Lower lobe of right lung (tissue), 2 donors: ENCODE data around the gene KIF26B. TPM values are rescaled to one million over a fixed set of nuclear protein-coding genes. Genes with fewer than 3 reads are reported as not detected.

Experiments
- ATAC-seq, 2 donors: fragments of 200-7000 bp; cut with Tn5 transposase; one replicate each; pipeline ENCODE4 v1.9.1; 2020 to 2022; ENCODE audit warnings: mild to moderate bottlenecking in 2 of 2, moderate library complexity in 2 of 2
- DNase-seq: peaks from one replicate; pipeline ENCODE4 v3.0.0-alpha.2; 2020
- H3K27ac ChIP-seq: fragments of 200-600 bp; one replicate; pipeline ENCODE4 v1.8.0; 2022
- H3K27me3 ChIP-seq: fragments of 200-600 bp; one replicate; pipeline ENCODE4 v1.8.0; 2022; ENCODE audit warnings: low read depth
- H3K36me3 ChIP-seq: fragments of 200-600 bp; one replicate; pipeline ENCODE4 v1.8.0; 2022; ENCODE audit warnings: mild to moderate bottlenecking
- H3K4me1 ChIP-seq: fragments of 200-600 bp; one replicate; pipeline ENCODE4 v1.8.0; 2022
- H3K4me3 ChIP-seq: fragments of 200-600 bp; one replicate; pipeline ENCODE4 v1.8.0; 2022; ENCODE audit warnings: mild to moderate bottlenecking
- H3K9me3 ChIP-seq: fragments of 200-600 bp; one replicate; pipeline ENCODE4 v1.8.0; 2022
- CTCF ChIP-seq: fragments of 200-600 bp; IDR thresholded peaks from one replicate; pipeline ENCODE4 v1.8.0; 2022; ENCODE audit warnings: antibody characterized with exemption, mild to moderate bottlenecking
- intact Hi-C: fragments of 100-400 bp; cut with DNase I; formaldehyde crosslinking; loops from one replicate; pipeline ENCODE4 v1.11.0; 2022
- total RNA-seq: library from RNA; stranded (reverse); fragmentation: NEBNext Ultra II Directional; extraction: Animal tissue kit (Norgen Biotek cat#: 25700); gene quantifications from one replicate; pipeline ENCODE4 v1.2.1, GENCODE V29; 2021
- donor health status: DM: no; HTN: yes; CAD: no; lungs with severe emphysema.

The KIF26B gene
- total RNA-seq, 1 donor from 2014 or later: 1.2 TPM

GRCh38 chr1:245118066-245118465, 36.7 kb upstream of the KIF26B start:
- H3K4me3 ChIP-seq: no peak overlapping the region
- ATAC-seq (no peak), DNase-seq (no peak)
- no peaks in the 10 kb centered on the region for H3K27me3 ChIP-seq
- no peak overlapping the region for H3K27ac ChIP-seq
- no peaks in the 10 kb centered on the region for H3K36me3 ChIP-seq
- no peaks in the 10 kb centered on the region for H3K4me1 ChIP-seq
- H3K9me3 ChIP-seq: no peaks in the 10 kb centered on the region
- intact Hi-C loops: no loop called here
- TF ChIP-seq CTCF: no peak

- TF ChIP-seq CTCF: no peak
These were observed 36.0 kb upstream of the KIF26B start for GRCh38 chr1:245118806-245119205.

GRCh38 chr1:245121523-245121922, 33.3 kb upstream of the KIF26B start:
- Histone ChIP-seq H3K9me3 (no peaks in the 10 kb centered on the region), H3K27me3 (no peaks in the 10 kb centered on the region), H3K4me1 (no peaks in the 10 kb centered on the region), H3K27ac (no peak overlapping the region), H3K4me3 (no peak overlapping the region), H3K36me3 (peaks cover 6% of the 10 kb centered on the region)
- no peak for DNase-seq
- intact Hi-C loops: no loop called here
- ATAC-seq: no peak
- no peak for TF ChIP-seq CTCF

More at GRCh38 chr1:245118806-245119205, 36.0 kb upstream of the KIF26B start:
- Histone ChIP-seq H3K27ac (no peak overlapping the region), H3K9me3 (no peaks in the 10 kb centered on the region), H3K4me1 (no peaks in the 10 kb centered on the region), H3K27me3 (no peaks in the 10 kb centered on the region), H3K4me3 (no peak overlapping the region), H3K36me3 (peaks cover 6% of the 10 kb centered on the region)
- DNase-seq: no peak
- intact Hi-C loops: no loop called here
- ATAC-seq: no peak

- intact Hi-C loops: no loop called here
- no peak for DNase-seq
- Histone ChIP-seq H3K27me3 (peaks cover 10% of the 10 kb centered on the region), H3K4me3 (no peak overlapping the region), H3K9me3 (no peaks in the 10 kb centered on the region), H3K4me1 (no peaks in the 10 kb centered on the region), H3K27ac (no peak overlapping the region), H3K36me3 (peaks cover 6% of the 10 kb centered on the region)
- no peak for TF ChIP-seq CTCF
- ATAC-seq: no peak
These were observed 30.5 kb upstream of the KIF26B start for GRCh38 chr1:245124241-245124640.

GRCh38 chr1:245124644-245125043, 30.1 kb upstream of the KIF26B start:
- Histone ChIP-seq H3K27ac (no peak overlapping the region), H3K36me3 (peaks cover 6% of the 10 kb centered on the region), H3K4me1 (no peaks in the 10 kb centered on the region), H3K27me3 (peaks cover 10% of the 10 kb centered on the region), H3K4me3 (no peak overlapping the region), H3K9me3 (no peaks in the 10 kb centered on the region)
- intact Hi-C loops: no loop called here
- ATAC-seq (no peak), DNase-seq (no peak)
- TF ChIP-seq CTCF: no peak

GRCh38 chr1:245126530-245126929, 28.3 kb upstream of the KIF26B start:
- Histone ChIP-seq H3K36me3 (peaks cover 6% of the 10 kb centered on the region), H3K27me3 (peaks cover 10% of the 10 kb centered on the region), H3K9me3 (no peaks in the 10 kb centered on the region), H3K27ac (no peak overlapping the region), H3K4me3 (no peak overlapping the region), H3K4me1 (no peaks in the 10 kb centered on the region)
- ATAC-seq (no peak), DNase-seq (no peak)
- intact Hi-C loops: no loop called here
- TF ChIP-seq CTCF: no peak
